Stimulated activated CD4-positive, alpha-beta T cell treated with anti-CD3 and anti-CD28 coated beads, TNF-alpha, amount 100 ng/mL, for 48 hours (primary cell): ENCODE measurements around the gene FAM124B.

Experiments used
- DNase-seq, 3 donors: peaks; one replicate each; pipeline ENCODE4 v3.0.0-alpha.2; 2020; ENCODE audit warnings: low read depth in 3 of 3

Gene FAM124B

GRCh38 chr2:224381521-224382279, 20.2 kb downstream of the FAM124B start:
- DNase-seq: no peak

GRCh38 chr2:224379986-224380385, 21.9 kb downstream of the FAM124B start:
- no peak for DNase-seq

- DNase-seq: no peak
Observed at GRCh38 chr2:224379172-224379571, 22.7 kb downstream of the FAM124B start.

GRCh38 chr2:224378701-224379097, 23.2 kb downstream of the FAM124B start:
- DNase-seq: no peak

- no peak for DNase-seq
Observed at GRCh38 chr2:224377751-224378700, 23.9 kb downstream of the FAM124B start.

GRCh38 chr2:224372641-224373040, 29.3 kb downstream of the FAM124B start:
- DNase-seq: no peak

GRCh38 chr2:224369028-224369632, 32.8 kb downstream of the FAM124B start:
- DNase-seq: peak in 1 of 3 donors; percentile 2

- DNase-seq: no peak
Observed at GRCh38 chr2:224366267-224366844, 35.6 kb downstream of the FAM124B start.

GRCh38 chr2:224365331-224365730, 36.6 kb downstream of the FAM124B start:
- DNase-seq: no peak

GRCh38 chr2:224363281-224363680, 38.6 kb downstream of the FAM124B start:
- DNase-seq: no peak

GRCh38 chr2:224362094-224362493, 39.8 kb downstream of the FAM124B start:
- DNase-seq: no peak

GRCh38 chr2:224360801-224361251, 41.1 kb downstream of the FAM124B start:
- no peak for DNase-seq

- DNase-seq: no peak
Observed at GRCh38 chr2:224359569-224359968, 42.3 kb downstream of the FAM124B start.

- peak; percentile 11 to 45 (median 22) for DNase-seq
Observed at GRCh38 chr2:224357098-224357901, 44.6 kb downstream of the FAM124B start.

GRCh38 chr2:224354632-224355211, 47.2 kb downstream of the FAM124B start:
- DNase-seq: no peak

- DNase-seq: no peak
Observed at GRCh38 chr2:224350703-224351102, 51.2 kb downstream of the FAM124B start.

- DNase-seq: no peak
Observed at GRCh38 chr2:224349396-224349795, 52.5 kb downstream of the FAM124B start.

- no peak for DNase-seq
Observed at GRCh38 chr2:224347176-224348051, 54.5 kb downstream of the FAM124B start.

GRCh38 chr2:224345492-224345891, 56.4 kb downstream of the FAM124B start:
- DNase-seq: no peak

GRCh38 chr2:224343226-224343625, 58.7 kb downstream of the FAM124B start:
- DNase-seq: no peak
